K562 (cell line): ENCODE measurements around the gene AKAP6. TPM values are rescaled to one million over a fixed set of nuclear protein-coding genes. Genes with fewer than 3 reads are reported as not detected.

Experiments
- FOXM1 ChIP-seq, 2 experiments: fragments of 450-650 bp in 1 of 2; sonication (generic) in 1 of 2; formaldehyde crosslinking in 1 of 2; IDR thresholded peaks; 2 replicates each; pipeline versions ENCODE4 v1.6.1 to v1.9.0; 2017 to 2022; ENCODE audit warnings: low read depth in 2 of 2, mild to moderate bottlenecking in 2 of 2, missing genetic modification reagents in 1 of 2, moderate library complexity in 1 of 2
- JUNB ChIP-seq: fragments of 450-650 bp; formaldehyde crosslinking; conservative IDR thresholded peaks from 2 replicates; pipeline ENCODE4 v1.4.0; 2020; ENCODE audit warnings: mild to moderate bottlenecking
- PRMT5 ChIP-seq: sonication (generic); formaldehyde crosslinking; IDR thresholded peaks from 2 replicates; pipeline ENCODE4 v1.5.0; 2020; ENCODE audit warnings: missing genetic modification reagents
- RFX1 ChIP-seq: fragments of 450-650 bp; IDR thresholded peaks from 2 replicates; pipeline ENCODE4 v1.6.1; 2016; ENCODE audit warnings: mild to moderate bottlenecking, moderate library complexity
- TSHZ1 ChIP-seq: fragments of 250-450 bp; sonication (Bioruptor Pico); IDR thresholded peaks from 2 replicates; pipeline ENCODE4 v1.4.0; 2020; ENCODE audit warnings: mild to moderate bottlenecking, moderate library complexity
- ZNF318 ChIP-seq, 2 experiments: fragments of 450-650 bp; IDR thresholded peaks; 2 replicates each; pipeline ENCODE4 v1.6.1; 2016; ENCODE audit warnings: mild to moderate bottlenecking in 2 of 2, borderline replicate concordance in 1 of 2, low read depth in 1 of 2, moderate library complexity in 1 of 2
- polyA plus RNA-seq, 8 experiments: library from polyadenylated mRNA; depleted of rRNA in 4 of 8; stranded (reverse) in 5 of 8; unstranded in 3 of 8; fragments of >200 nt; fragmentation: Nextera tagmentation in 2 of 8; fragmentation: Illumina TruSeq in 1 of 8; extraction: Ambion mirVana in 2 of 8; extraction: Trizol in 1 of 8; gene quantifications; 2 replicates each; pipeline versions ENCODE4 v1.2.1 to v1.2.3, GENCODE V29; 2011 to 2014; ENCODE audit warnings: inconsistent platforms in 1 of 8, missing spikeins in 1 of 8
- total RNA-seq, 7 experiments: library from RNA; depleted of rRNA in 6 of 7; stranded (reverse); fragments of >200 nt in 6 of 7; fragmentation: Illumina TruSeq in 2 of 7; extraction: Trizol in 2 of 7; gene quantifications; 2 replicates each; pipeline versions ENCODE4 v1.2.1 to v1.2.3, GENCODE V29; 2011 to 2021; ENCODE audit warnings: low replicate concordance in 1 of 7
- TF ChIP-seq, protein P1 (sequence below), 2 experiments: fragments of 250-450 bp in 1 of 2; fragments of 450-650 bp in 1 of 2; sonication (Bioruptor Pico) in 1 of 2; IDR thresholded peaks; 2 replicates each; pipeline versions ENCODE4 v1.6.1 to v1.8.0; 2016 to 2021; ENCODE audit warnings: mild to moderate bottlenecking in 2 of 2, moderate library complexity in 2 of 2, missing compliant biosample characterization in 1 of 2, missing genetic modification characterization in 1 of 2

AKAP6 gene
- total and polyA plus RNA-seq, 9 of the 15 experiments (the other 6 are each of a cell fraction or from before 2014, with no cell fraction given), result 0.03 to 1.7 (median 0.48) TPM

DNA sequence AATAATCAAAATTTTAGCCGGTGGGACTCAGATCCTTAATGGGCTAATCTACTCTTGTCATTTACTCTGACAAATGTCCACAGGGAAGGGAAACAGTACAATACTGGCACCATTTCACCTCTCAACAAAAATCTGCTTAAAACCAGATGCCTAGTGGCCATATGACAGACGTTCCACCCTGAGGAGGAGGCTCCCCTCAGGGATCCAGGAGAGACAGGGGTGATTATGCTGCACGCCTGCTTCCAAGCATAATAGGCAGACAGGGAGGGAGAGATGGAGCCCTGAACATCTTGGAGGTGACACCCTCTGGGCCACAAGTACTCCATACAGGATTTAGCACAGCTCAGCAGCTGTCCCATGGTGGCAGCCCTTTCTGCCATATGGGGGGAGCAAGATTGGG is 24.8 kb upstream of the AKAP6 start (continued):
- TF ChIP-seq FOXM1 (IDR thresholded peaks at IDR 0.05; ENCODE audit: low read depth) (no peak), FOXM1 (CRISPR knock-in tag; IDR thresholded peaks at IDR 0.05; ENCODE audit: low read depth) (no peak), PRMT5 (CRISPR knock-in tag) (no peak), ZNF318 (IDR thresholded peaks at IDR 0.05; ENCODE audit: borderline replicate concordance in 1 of 2, low read depth in 1 of 2) (no peak), RFX1 (no peak), TSHZ1 (CRISPR knock-in tag) (no peak), JUNB (CRISPR knock-in tag) (no peak)
- TF ChIP-seq, protein P1, sequence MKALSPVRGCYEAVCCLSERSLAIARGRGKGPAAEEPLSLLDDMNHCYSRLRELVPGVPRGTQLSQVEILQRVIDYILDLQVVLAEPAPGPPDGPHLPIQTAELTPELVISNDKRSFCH (CRISPR knock-in tag; IDR thresholded peaks at IDR 0.05), result no peak
- TF ChIP-seq, protein P1 (tag; IDR thresholded peaks at IDR 0.05), result no peak
